ENCODE measurements around the gene PWP1.
"Not testable (repeated sequence)": the region's sequence is repeated elsewhere in the genome, so short reads cannot be mapped to it uniquely, and the experiment has no call there.

PWP1 gene

GRCh38 chr12:107668320-107669098 lies 17.1 kb upstream of the PWP1 start:
- no peak for DNase-seq

GRCh38 chr12:107669946-107670345 lies 15.7 kb upstream of the PWP1 start:
- no peak for DNase-seq

- DNase-seq, result peak; percentile 12
Measured at GRCh38 chr12:107670999-107671643, 14.5 kb upstream of the PWP1 start.

- no peak for DNase-seq
Measured at GRCh38 chr12:107677671-107678070, 7.9 kb upstream of the PWP1 start.

- DNase-seq, result no peak
Measured at GRCh38 chr12:107679336-107679735, 6.3 kb upstream of the PWP1 start.

- no peak for DNase-seq
Measured at GRCh38 chr12:107681455-107681835, 4.2 kb upstream of the PWP1 start.

- DNase-seq, result no peak
Measured at GRCh38 chr12:107681836-107682820, 3.5 kb upstream of the PWP1 start.

- DNase-seq, result no peak
Measured at GRCh38 chr12:107684029-107684795, 1.4 kb upstream of the PWP1 start.

- peak; percentile 28 for DNase-seq
Measured at GRCh38 chr12:107684990-107685359, 624 bp upstream of the PWP1 start.

- not testable (repeated sequence) for DNase-seq
Measured at GRCh38 chr12:107695772-107696171, 10.2 kb downstream of the PWP1 start.

- DNase-seq, result no peak
Measured at GRCh38 chr12:107702106-107702505, 16.5 kb downstream of the PWP1 start.

GRCh38 chr12:107704041-107704440 lies 18.4 kb downstream of the PWP1 start:
- DNase-seq, result no peak

GRCh38 chr12:107705522-107705921 lies 19.9 kb downstream of the PWP1 start:
- not testable (repeated sequence) for DNase-seq

- no peak for DNase-seq
Measured at GRCh38 chr12:107715780-107716179, 30.2 kb downstream of the PWP1 start.

GRCh38 chr12:107718606-107719005 lies 33.0 kb downstream of the PWP1 start:
- DNase-seq, result no peak

- not testable (repeated sequence) for DNase-seq
Measured at GRCh38 chr12:107727327-107727726, 41.7 kb downstream of the PWP1 start.

- not testable (repeated sequence) for DNase-seq
Measured at GRCh38 chr12:107727742-107728141, 42.1 kb downstream of the PWP1 start.

GRCh38 chr12:107730618-107731341 lies 45.2 kb downstream of the PWP1 start:
- no peak for DNase-seq

- DNase-seq, result no peak
Measured at GRCh38 chr12:107731366-107731765, 45.8 kb downstream of the PWP1 start.

GRCh38 chr12:107732365-107732764 lies 46.8 kb downstream of the PWP1 start:
- DNase-seq, result no peak

- DNase-seq, result no peak
Measured at GRCh38 chr12:107734139-107734538, 48.5 kb downstream of the PWP1 start.

- no peak for DNase-seq
Measured at GRCh38 chr12:107735763-107736162, 50.2 kb downstream of the PWP1 start.

All from CD4-positive, alpha-beta T cell treated with Interleukin-21 for 1 hour (primary cell).